ENCODE results near the gene AKAP12.

DNA sequence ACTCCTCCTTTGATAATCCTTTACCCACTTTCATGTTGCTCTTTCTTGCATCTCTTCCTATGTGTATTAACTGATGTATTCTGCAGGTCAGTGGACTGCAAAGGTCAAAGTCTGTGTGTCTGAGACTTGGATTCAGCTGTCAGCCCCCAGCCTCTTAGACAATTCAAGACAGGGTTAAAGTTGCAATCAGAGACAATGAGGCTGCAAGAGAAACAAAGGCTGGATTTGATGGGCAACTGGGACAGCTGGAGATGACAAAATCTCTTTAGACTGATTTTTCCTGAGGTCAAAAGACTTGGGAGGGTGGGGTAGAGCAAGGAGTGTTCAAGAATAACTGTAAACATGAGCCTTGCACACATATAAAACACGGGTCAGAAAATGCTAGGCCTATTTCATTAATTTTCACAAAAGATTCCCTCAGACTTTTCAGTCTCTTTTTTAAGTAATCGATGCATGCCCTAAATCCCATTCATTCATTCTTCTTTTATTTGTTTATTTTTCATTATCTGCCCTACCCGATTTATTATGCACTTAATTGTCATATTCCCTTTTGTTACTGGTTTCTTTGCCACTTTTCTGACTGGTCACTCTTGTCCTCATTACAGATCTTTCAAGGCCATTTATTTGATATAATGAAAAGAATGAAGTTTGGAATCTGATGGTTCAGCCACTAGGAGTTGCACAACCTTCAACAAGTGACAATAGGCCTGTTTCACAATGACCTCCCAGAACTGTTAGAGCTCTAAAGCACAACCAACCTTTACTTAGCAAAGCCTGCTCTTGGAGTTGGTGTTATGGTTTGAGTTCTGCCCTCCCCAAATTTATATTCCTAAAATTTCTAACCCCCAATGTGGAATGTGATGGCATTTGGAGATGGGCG is 33.8 kb upstream of the AKAP12 start:
- TF ChIP-seq POLR2AphosphoS5 (IDR thresholded peaks at IDR 0.05; ENCODE audit: borderline replicate concordance, low read depth, low read length) (no peak), EZH2 (IDR thresholded peaks at IDR 0.05) (no peak)

Data from SK-N-MC (cell line).